Measurements from ENCODE around the gene LRP6. TPM values are rescaled to one million over a fixed set of nuclear protein-coding genes. Genes with fewer than 3 reads are reported as not detected.

The LRP6 gene
- total and polyA plus RNA-seq, 2 of the 13 experiments (the other 11 are each of a cell fraction or from before 2014, with no cell fraction given), result 33.8 to 42.0 TPM

DNA sequence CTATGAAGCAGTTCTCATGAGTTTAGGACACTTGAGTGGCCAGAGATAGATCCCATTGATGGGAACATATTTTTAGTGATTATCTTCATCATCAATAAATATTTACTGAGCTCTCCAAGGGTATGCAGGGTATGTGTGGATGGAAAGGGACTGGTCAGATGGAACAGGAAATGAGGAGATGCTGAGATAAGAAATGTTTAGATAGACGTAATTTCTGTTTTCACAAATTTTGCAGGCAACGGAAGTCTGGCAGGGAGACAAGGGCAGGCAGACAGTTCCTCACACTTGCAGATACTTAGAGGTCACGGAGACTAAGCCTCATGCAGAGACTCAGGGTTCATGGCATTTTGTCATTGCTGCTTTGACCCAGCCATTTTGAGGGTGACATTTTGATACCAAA lies 171.8 kb downstream of the LRP6 start:
- Histone ChIP-seq H2AFZ (ENCODE audit: low read length) (no peak overlapping the region), H3K27me3 (ENCODE audit: control insufficient read depth in 1 of 2, insufficient read depth in 2 of 2, low read length in 2 of 2) (peaks cover 0 to 3% of the 10 kb centered on the region in 2 experiments; a peak in 1 of 5 replicates), H3K79me2 (ENCODE audit: insufficient read depth, low read length) (no peaks in the 10 kb centered on the region), H3K4me3 (replicated peaks in 1 of 3; ENCODE audit: insufficient read depth in 1 of 3, low read depth in 2 of 3, low read length in 3 of 3) (no peak overlapping the region), H3K4me1 (ENCODE audit: insufficient read depth, low read length) (peaks cover 38% of the 10 kb centered on the region), H3K27ac (ENCODE audit: extremely low read length, insufficient read depth, low read length) (no peak overlapping the region), H3K9me3 (ENCODE audit: low read length) (no peaks in the 10 kb centered on the region), H3K4me2 (ENCODE audit: low read depth, low read length) (peak overlapping the region; percentile 8; the same call in 1 of the 2 replicates), H3K9ac (ENCODE audit: insufficient read depth, low read depth, low read length) (no peak overlapping the region), H4K20me1 (ENCODE audit: insufficient read depth, low read length) (no peaks in the 10 kb centered on the region), H3K36me3 (replicated peaks in 1 of 2; ENCODE audit: control insufficient read depth in 1 of 2, insufficient read depth in 2 of 2, low read length in 2 of 2) (no peaks in the 10 kb centered on the region)
- FAIRE-seq (no peak), ATAC-seq (peak; percentile 16; the same call in 2 of the 3 replicates), DNase-seq (ENCODE audit: low spot score) (peak; percentile 56)
- intact Hi-C loops (cut with micrococcal nuclease; ENCODE audit: unreplicated experiment) (loop anchor here (10.0 kb wide), 1 partner anchor 70 kb away; no protein-coding TSS in a partner anchor), in situ Hi-C loops (cut with HindIII; ENCODE audit: extremely low pct_ligation_motif_present, low pct_unique_long_range_greater_than_20kb) (loop anchor here (25.0 kb wide), 1 partner anchor 617 kb away; the partner anchor contains the start of gene CDKN1B)
- ChIA-PET POLR2A (no interaction called here), CTCF (ENCODE audit: low intra/inter-chr PET ratio, low total read pairs) (no interaction called here)
- BruUV-seq (replicated peaks), result no TSS peak
- WGBS (ENCODE audit: low lambda C conversion rate), result 12% methylated on average over 3 of the region's 3 CpGs
- TF ChIP-seq ZNF589 (CRISPR knock-in tag; conservative IDR thresholded peaks at IDR 0.05) (no peak), NFIB (CRISPR knock-in tag; IDR thresholded peaks at IDR 0.05; ENCODE audit: borderline replicate concordance) (no peak), HDAC6 (IDR thresholded peaks at IDR 0.05; ENCODE audit: low read depth, low read length) (no peak), XRCC5 (optimal IDR thresholded peaks at IDR 0.05; ENCODE audit: low read length) (no peak), ZNF776 (CRISPR knock-in tag; IDR thresholded peaks at IDR 0.05) (no peak), SIX1 (CRISPR knock-in tag; IDR thresholded peaks at IDR 0.05; ENCODE audit: borderline replicate concordance) (no peak), ONECUT2 (CRISPR knock-in tag; IDR thresholded peaks at IDR 0.05) (no peak), ZSCAN31 (CRISPR knock-in tag; IDR thresholded peaks at IDR 0.05; ENCODE audit: low read depth) (no peak), BORCS8-MEF2B (CRISPR knock-in tag; IDR thresholded peaks at IDR 0.05) (no peak), POLR2A (IDR thresholded peaks at IDR 0.05; ENCODE audit: insufficient read depth in 1 of 2, low read depth in 2 of 2, low read length in 2 of 2) (no peak), ZNF251 (CRISPR knock-in tag; IDR thresholded peaks at IDR 0.05) (no peak), GATAD1 (CRISPR knock-in tag; IDR thresholded peaks at IDR 0.05) (no peak), ZNF704 (CRISPR knock-in tag; IDR thresholded peaks at IDR 0.05; ENCODE audit: borderline replicate concordance) (no peak)
- TF ChIP-seq, protein P1, sequence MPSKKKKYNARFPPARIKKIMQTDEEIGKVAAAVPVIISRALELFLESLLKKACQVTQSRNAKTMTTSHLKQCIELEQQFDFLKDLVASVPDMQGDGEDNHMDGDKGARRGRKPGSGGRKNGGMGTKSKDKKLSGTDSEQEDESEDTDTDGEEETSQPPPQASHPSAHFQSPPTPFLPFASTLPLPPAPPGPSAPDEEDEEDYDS (CRISPR knock-in tag; IDR thresholded peaks at IDR 0.05), result no peak
- TF ChIP-seq, protein P2, sequence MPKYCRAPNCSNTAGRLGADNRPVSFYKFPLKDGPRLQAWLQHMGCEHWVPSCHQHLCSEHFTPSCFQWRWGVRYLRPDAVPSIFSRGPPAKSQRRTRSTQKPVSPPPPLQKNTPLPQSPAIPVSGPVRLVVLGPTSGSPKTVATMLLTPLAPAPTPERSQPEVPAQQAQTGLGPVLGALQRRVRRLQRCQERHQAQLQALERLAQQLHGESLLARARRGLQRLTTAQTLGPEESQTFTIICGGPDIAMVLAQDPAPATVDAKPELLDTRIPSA (CRISPR knock-in tag; IDR thresholded peaks at IDR 0.05; ENCODE audit: borderline replicate concordance), result no peak
- TF ChIP-seq, protein P3, sequence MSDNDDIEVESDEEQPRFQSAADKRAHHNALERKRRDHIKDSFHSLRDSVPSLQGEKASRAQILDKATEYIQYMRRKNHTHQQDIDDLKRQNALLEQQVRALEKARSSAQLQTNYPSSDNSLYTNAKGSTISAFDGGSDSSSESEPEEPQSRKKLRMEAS (IDR thresholded peaks at IDR 0.05), result no peak

All from HepG2 (cell line).